CD4-positive, alpha-beta T cell treated with Interleukin-6 at 100 ng/mL for 8 hours (primary cell): ENCODE results near the gene NASP.
A peak's percentile ranks its signal among the peaks of the same experiment; 100 is the strongest.

Source experiments
- DNase-seq: peaks from one replicate; pipeline ENCODE4 v3.0.0-alpha.2; 2020; ENCODE audit warnings: mixed read lengths, low spot score

The NASP gene

GRCh38 chr1:45583666-45584350 lies at the start of gene NASP:
TSS of gene NASP (plus strand) at chr1:45584041. CDS start at chr1:45584147, 106 bp downstream.
- peak; percentile 87 for DNase-seq

GRCh38 chr1:45535988-45536766 lies 47.7 kb upstream of the NASP start:
- no peak for DNase-seq

GRCh38 chr1:45536886-45537285 lies 47.0 kb upstream of the NASP start:
- DNase-seq, result no peak

- DNase-seq, result no peak
These were observed 42.6 kb upstream of the NASP start for GRCh38 chr1:45541193-45541592.

GRCh38 chr1:45542591-45542990 lies 41.2 kb upstream of the NASP start:
- no peak for DNase-seq

GRCh38 chr1:45543581-45544417 lies 40.0 kb upstream of the NASP start:
- DNase-seq, result peak; percentile 73

GRCh38 chr1:45544530-45544929 lies 39.3 kb upstream of the NASP start:
- no peak for DNase-seq

- DNase-seq, result no peak
These were observed 38.8 kb upstream of the NASP start for GRCh38 chr1:45545019-45545493.

GRCh38 chr1:45545553-45546310 lies 38.1 kb upstream of the NASP start:
- DNase-seq, result no peak

- peak; percentile 82 for DNase-seq
These were observed 33.2 kb upstream of the NASP start, which contains the start of gene AKR1A1 for GRCh38 chr1:45550401-45551351. TSS of gene AKR1A1 (plus strand) at chr1:45550826. CDS start at chr1:45561795, 10,969 bp downstream.

- no peak for DNase-seq
These were observed 32.2 kb upstream of the NASP start for GRCh38 chr1:45551684-45552083.

GRCh38 chr1:45552331-45552730 lies 31.5 kb upstream of the NASP start:
- no peak for DNase-seq

GRCh38 chr1:45554198-45554597 lies 29.6 kb upstream of the NASP start:
- no peak for DNase-seq

GRCh38 chr1:45557422-45557944 lies 26.4 kb upstream of the NASP start:
- no peak for DNase-seq

- no peak for DNase-seq
These were observed 20.0 kb upstream of the NASP start for GRCh38 chr1:45563843-45564242.

- no peak for DNase-seq
These were observed 17.1 kb upstream of the NASP start for GRCh38 chr1:45566722-45567121.

GRCh38 chr1:45567911-45568310 lies 15.9 kb upstream of the NASP start:
- no peak for DNase-seq

GRCh38 chr1:45568421-45568820 lies 15.4 kb upstream of the NASP start:
- DNase-seq, result no peak

GRCh38 chr1:45569571-45569961 lies 14.3 kb upstream of the NASP start:
- DNase-seq, result no peak

GRCh38 chr1:45569962-45570581 lies 13.8 kb upstream of the NASP start:
- DNase-seq, result peak; percentile 74
